ENCODE results near the gene BCAM. TPM values are rescaled to one million over a fixed set of nuclear protein-coding genes. Genes with fewer than 3 reads are reported as not detected.

The BCAM gene
- total and polyA plus RNA-seq, 4 donors: 10.5 to 87.4 (median 19.1) TPM

DNA sequence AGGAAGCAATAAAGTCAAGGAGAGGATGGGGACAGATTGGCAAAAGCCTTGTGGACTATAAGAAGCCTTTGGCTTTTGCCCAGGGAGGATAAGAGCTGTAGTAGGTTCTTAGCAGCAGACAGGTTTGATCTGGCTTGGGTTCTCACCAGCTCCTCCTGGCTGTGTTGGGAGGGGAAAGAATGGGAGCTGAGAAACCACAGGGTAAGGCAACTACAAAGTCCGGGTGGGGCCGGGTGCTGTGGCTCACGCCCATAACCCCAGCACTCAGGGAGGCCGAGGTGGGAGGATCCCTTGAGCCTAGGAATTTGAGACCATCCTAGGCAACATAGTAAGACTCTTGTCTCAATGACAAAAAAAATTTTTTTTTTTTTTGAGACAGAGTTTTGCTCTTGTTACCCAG, 57.8 kb downstream of the BCAM start:
- H3K27me3 ChIP-seq (ENCODE audit: control insufficient read depth in 4 of 4, insufficient read depth in 4 of 4, low read length in 3 of 4): no peaks in the 10 kb centered on the region
- H3K9ac ChIP-seq (ENCODE audit: low read depth in 1 of 2, low read length in 2 of 2): no peak overlapping the region
- no peak overlapping the region for H3K27ac ChIP-seq (ENCODE audit: low read depth in 1 of 2, low read length in 2 of 2)
- peaks cover 5 to 22% (median 10%) of the 10 kb centered on the region in 4 donors for H3K36me3 ChIP-seq (ENCODE audit: control insufficient read depth in 4 of 4, insufficient read depth in 3 of 4, low read depth in 1 of 4, low read length in 3 of 4)
- TF ChIP-seq YY1 (IDR thresholded peaks at IDR 0.05): no peak
- TF ChIP-seq FOXA1 (IDR thresholded peaks at IDR 0.05): no peak
- TF ChIP-seq, protein P1, sequence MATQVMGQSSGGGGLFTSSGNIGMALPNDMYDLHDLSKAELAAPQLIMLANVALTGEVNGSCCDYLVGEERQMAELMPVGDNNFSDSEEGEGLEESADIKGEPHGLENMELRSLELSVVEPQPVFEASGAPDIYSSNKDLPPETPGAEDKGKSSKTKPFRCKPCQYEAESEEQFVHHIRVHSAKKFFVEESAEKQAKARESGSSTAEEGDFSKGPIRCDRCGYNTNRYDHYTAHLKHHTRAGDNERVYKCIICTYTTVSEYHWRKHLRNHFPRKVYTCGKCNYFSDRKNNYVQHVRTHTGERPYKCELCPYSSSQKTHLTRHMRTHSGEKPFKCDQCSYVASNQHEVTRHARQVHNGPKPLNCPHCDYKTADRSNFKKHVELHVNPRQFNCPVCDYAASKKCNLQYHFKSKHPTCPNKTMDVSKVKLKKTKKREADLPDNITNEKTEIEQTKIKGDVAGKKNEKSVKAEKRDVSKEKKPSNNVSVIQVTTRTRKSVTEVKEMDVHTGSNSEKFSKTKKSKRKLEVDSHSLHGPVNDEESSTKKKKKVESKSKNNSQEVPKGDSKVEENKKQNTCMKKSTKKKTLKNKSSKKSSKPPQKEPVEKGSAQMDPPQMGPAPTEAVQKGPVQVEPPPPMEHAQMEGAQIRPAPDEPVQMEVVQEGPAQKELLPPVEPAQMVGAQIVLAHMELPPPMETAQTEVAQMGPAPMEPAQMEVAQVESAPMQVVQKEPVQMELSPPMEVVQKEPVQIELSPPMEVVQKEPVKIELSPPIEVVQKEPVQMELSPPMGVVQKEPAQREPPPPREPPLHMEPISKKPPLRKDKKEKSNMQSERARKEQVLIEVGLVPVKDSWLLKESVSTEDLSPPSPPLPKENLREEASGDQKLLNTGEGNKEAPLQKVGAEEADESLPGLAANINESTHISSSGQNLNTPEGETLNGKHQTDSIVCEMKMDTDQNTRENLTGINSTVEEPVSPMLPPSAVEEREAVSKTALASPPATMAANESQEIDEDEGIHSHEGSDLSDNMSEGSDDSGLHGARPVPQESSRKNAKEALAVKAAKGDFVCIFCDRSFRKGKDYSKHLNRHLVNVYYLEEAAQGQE (IDR thresholded peaks at IDR 0.05): no peak
- no peak for TF ChIP-seq TAF1 (conservative IDR thresholded peaks at IDR 0.05)
- peaks cover 0 to 2% (median under 1%) of the 10 kb centered on the region in 4 donors for H3K4me1 ChIP-seq (ENCODE audit: control insufficient read depth in 4 of 4, insufficient read depth in 4 of 4, low read length in 3 of 4)
- no peak for DNase-seq (ENCODE audit: low spot score)
- H3K9me3 ChIP-seq (ENCODE audit: control insufficient read depth in 4 of 4, low read length in 3 of 4): no peaks in the 10 kb centered on the region
- H3K4me3 ChIP-seq (ENCODE audit: low read depth in 1 of 3, low read length in 3 of 3): no peak overlapping the region
- 78% methylated on average over 4 of the region's 4 CpGs for WGBS

DNA sequence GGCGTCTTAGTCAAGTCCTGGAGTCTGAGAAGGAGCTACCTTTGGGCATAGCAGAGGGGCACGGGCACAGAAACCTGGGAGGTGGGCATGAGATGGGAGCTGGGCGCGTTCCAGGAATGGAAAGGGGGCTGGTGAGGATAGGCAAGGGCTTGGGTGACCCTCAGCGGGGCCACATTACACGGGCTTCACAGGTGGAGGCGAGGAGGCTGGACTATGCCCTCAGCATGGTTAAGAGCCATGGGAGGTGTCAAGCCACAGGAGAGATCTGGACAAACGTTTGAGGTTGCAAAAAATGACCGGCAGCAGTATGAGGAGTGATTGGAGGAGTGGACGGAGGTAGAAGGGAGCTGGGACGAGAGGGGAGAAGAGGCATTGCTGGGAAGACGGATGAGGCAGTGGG, 58.7 kb downstream of the BCAM start:
- H3K27ac ChIP-seq (ENCODE audit: low read depth in 1 of 2, low read length in 2 of 2): no peak overlapping the region
- no peaks in the 10 kb centered on the region for H3K27me3 ChIP-seq (ENCODE audit: control insufficient read depth in 4 of 4, insufficient read depth in 4 of 4, low read length in 3 of 4)
- H3K4me3 ChIP-seq (ENCODE audit: low read depth in 1 of 3, low read length in 3 of 3): no peak overlapping the region
- WGBS: 86% methylated on average over 12 of the region's 12 CpGs
- no peak for DNase-seq (ENCODE audit: low spot score)
- TF ChIP-seq SP1 (IDR thresholded peaks at IDR 0.05) (no peak), RXRA (IDR thresholded peaks at IDR 0.05) (no peak), HNF4A (conservative IDR thresholded peaks at IDR 0.05) (peak in 1 of 2 donors; percentile 29)
- peaks cover 7 to 30% (median 16%) of the 10 kb centered on the region in 4 donors for H3K36me3 ChIP-seq (ENCODE audit: control insufficient read depth in 4 of 4, insufficient read depth in 3 of 4, low read depth in 1 of 4, low read length in 3 of 4)
- H3K9ac ChIP-seq (ENCODE audit: low read depth in 1 of 2, low read length in 2 of 2): no peak overlapping the region
- peaks cover 0 to 2% (median 0%) of the 10 kb centered on the region in 4 donors for H3K4me1 ChIP-seq (ENCODE audit: control insufficient read depth in 4 of 4, insufficient read depth in 4 of 4, low read length in 3 of 4)
- no peaks in the 10 kb centered on the region for H3K9me3 ChIP-seq (ENCODE audit: control insufficient read depth in 4 of 4, low read length in 3 of 4)

DNA sequence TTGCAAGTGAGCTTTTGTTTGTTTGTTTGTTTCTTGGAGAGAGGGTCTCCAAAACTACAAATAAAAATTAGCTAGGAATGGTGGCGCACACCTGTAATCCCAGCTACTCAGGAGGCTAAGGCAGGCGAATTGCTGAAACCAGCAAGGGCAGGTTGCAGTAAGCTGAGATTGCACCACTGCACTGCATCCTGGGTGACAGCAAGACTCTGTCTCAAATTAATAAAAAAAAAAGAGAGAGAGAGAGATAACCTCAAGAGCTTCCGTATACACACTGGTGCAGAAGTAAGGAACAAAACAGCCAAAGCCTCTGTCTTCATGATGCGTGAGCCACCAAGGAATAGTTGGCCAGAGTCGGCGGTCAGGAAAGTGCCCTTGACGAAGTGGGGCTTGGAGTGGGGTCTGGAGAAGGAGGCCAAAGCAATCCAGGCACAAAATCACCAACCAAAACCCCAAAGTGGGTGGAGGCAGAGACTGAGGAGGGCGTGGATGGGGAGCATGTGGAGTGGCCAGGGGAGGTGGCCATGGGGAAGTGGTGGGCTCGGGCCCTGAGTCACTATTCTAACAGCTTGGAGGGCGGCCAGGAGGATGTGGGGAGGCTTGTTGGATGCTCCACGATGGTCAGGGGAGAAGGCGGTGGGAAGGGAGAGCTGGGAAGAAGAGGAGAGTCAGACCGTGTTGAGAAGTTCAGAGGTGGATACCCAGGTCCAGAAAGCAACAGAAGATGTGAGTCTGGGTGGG, 61.0 kb downstream of the BCAM start:
- no peak overlapping the region for H3K4me3 ChIP-seq (ENCODE audit: low read depth in 1 of 3, low read length in 3 of 3)
- H3K9me3 ChIP-seq (ENCODE audit: control insufficient read depth in 4 of 4, low read length in 3 of 4): no peaks in the 10 kb centered on the region
- WGBS: 75% methylated on average over 13 of the region's 13 CpGs
- peaks cover 17 to 52% (median 27%) of the 10 kb centered on the region in 4 donors for H3K36me3 ChIP-seq (ENCODE audit: control insufficient read depth in 4 of 4, insufficient read depth in 3 of 4, low read depth in 1 of 4, low read length in 3 of 4)
- TF ChIP-seq JUND (IDR thresholded peaks at IDR 0.05): no peak
- no peak overlapping the region for H3K9ac ChIP-seq (ENCODE audit: low read depth in 1 of 2, low read length in 2 of 2)
- H3K27ac ChIP-seq (ENCODE audit: low read depth in 1 of 2, low read length in 2 of 2): peak overlapping the region in 1 of 2 donors; percentile 14
- no peaks in the 10 kb centered on the region for H3K27me3 ChIP-seq (ENCODE audit: control insufficient read depth in 4 of 4, insufficient read depth in 4 of 4, low read length in 3 of 4)
- DNase-seq (ENCODE audit: low spot score): no peak
- peaks cover 0 to 2% (median 0%) of the 10 kb centered on the region in 4 donors for H3K4me1 ChIP-seq (ENCODE audit: control insufficient read depth in 4 of 4, insufficient read depth in 4 of 4, low read length in 3 of 4)

Small RNA genes within 50 kb of the gene (small RNA-seq; reads per million reads assigned to genes)
- not detected for gene RF00156

Other genes with a start within 250 kb of the BCAM start
- gene IGSF23, start 195.5 kb upstream of the BCAM start, total RNA-seq: 1 to 10 TPM in 1 of 2 donors, under 1 TPM in 1; 0.47 to 2.8 TPM
- gene IGSF23, start 195.5 kb upstream of the BCAM start, polyA plus RNA-seq: 10 to 100 TPM in 1 of 2 donors, 1 to 10 TPM in 1; 3.9 to 11.4 TPM
- gene PVR, start 165.2 kb upstream of the BCAM start, total RNA-seq: 10 to 100 TPM; 18.6 to 49.0 TPM
- 10 to 100 TPM; 11.4 to 45.7 TPM for gene PVR, start 165.2 kb upstream of the BCAM start, polyA plus RNA-seq
- 1 to 10 TPM in 1 of 2 donors, under 1 TPM in 1; 0.75 to 1.6 TPM for gene CEACAM19, start 137.6 kb upstream of the BCAM start, total RNA-seq
- 1 to 10 TPM in 1 of 2 donors, under 1 TPM in 1; 0.98 to 2.6 TPM for gene CEACAM19, start 137.6 kb upstream of the BCAM start, polyA plus RNA-seq
- under 1 TPM in 1 of 2 donors, not detected in 1; 0.09 TPM for gene CEACAM16, start 110.0 kb upstream of the BCAM start, total RNA-seq
- not detected for gene CEACAM16, start 110.0 kb upstream of the BCAM start, polyA plus RNA-seq
- 10 to 100 TPM in 1 of 2 donors, 1 to 10 TPM in 1; 4.5 to 29.1 TPM for gene BCL3, start 60.4 kb upstream of the BCAM start, total RNA-seq
- gene BCL3, start 60.4 kb upstream of the BCAM start, polyA plus RNA-seq: 10 to 100 TPM; 10.3 to 63.6 TPM
- 10 to 100 TPM in 1 of 2 donors, 1 to 10 TPM in 1; 2.1 to 14.0 TPM for gene CBLC, start 31.2 kb upstream of the BCAM start, total RNA-seq
- gene CBLC, start 31.2 kb upstream of the BCAM start, polyA plus RNA-seq: 1 to 10 TPM; 8.0 to 9.6 TPM
- gene NECTIN2, start 37.2 kb downstream of the BCAM start, total RNA-seq: 10 to 100 TPM; 49.4 to 54.9 TPM
- 10 to 100 TPM; 56.2 to 77.5 TPM for gene NECTIN2, start 37.2 kb downstream of the BCAM start, polyA plus RNA-seq
- gene TOMM40, start 82.2 kb downstream of the BCAM start, total RNA-seq: 10 to 100 TPM; 28.3 to 34.4 TPM
- 10 to 100 TPM; 27.0 to 33.0 TPM for gene TOMM40, start 82.2 kb downstream of the BCAM start, polyA plus RNA-seq
- gene APOE, start 96.7 kb downstream of the BCAM start, total RNA-seq: 1,000 to 10,000 TPM; 1,884 to 3,491 TPM
- 1,000 to 10,000 TPM; 3,935 to 5,263 TPM for gene APOE, start 96.7 kb downstream of the BCAM start, polyA plus RNA-seq
- gene APOC1, start 105.5 kb downstream of the BCAM start, total RNA-seq: 1,000 to 10,000 TPM in 1 of 2 donors, 100 to 1,000 TPM in 1; 612 to 1,996 TPM
- over 10,000 TPM in 1 of 2 donors, 1,000 to 10,000 TPM in 1; 3,937 to 10,095 TPM for gene APOC1, start 105.5 kb downstream of the BCAM start, polyA plus RNA-seq
- 100 to 1,000 TPM in 1 of 2 donors, 1 to 10 TPM in 1; 1.0 to 131 TPM for gene APOC4, start 133.1 kb downstream of the BCAM start, total RNA-seq
- 100 to 1,000 TPM; 418 to 420 TPM for gene APOC4, start 133.1 kb downstream of the BCAM start, polyA plus RNA-seq
- gene APOC2, start 136.9 kb downstream of the BCAM start, total RNA-seq: 1,000 to 10,000 TPM in 1 of 2 donors, 100 to 1,000 TPM in 1; 660 to 1,200 TPM
- gene APOC2, start 136.9 kb downstream of the BCAM start, polyA plus RNA-seq: 1,000 to 10,000 TPM; 2,878 to 3,399 TPM
- 10 to 100 TPM; 46.2 to 56.7 TPM for gene CLPTM1, start 146.3 kb downstream of the BCAM start, total RNA-seq
- gene CLPTM1, start 146.3 kb downstream of the BCAM start, polyA plus RNA-seq: 10 to 100 TPM; 35.8 to 94.5 TPM
- gene RELB, start 192.4 kb downstream of the BCAM start, total RNA-seq: 1 to 10 TPM; 2.2 to 4.9 TPM
- 1 to 10 TPM; 1.4 to 3.1 TPM for gene RELB, start 192.4 kb downstream of the BCAM start, polyA plus RNA-seq
- 10 to 100 TPM; 13.0 to 44.3 TPM for gene CLASRP, start 229.9 kb downstream of the BCAM start, total RNA-seq
- 10 to 100 TPM in 1 of 2 donors, 1 to 10 TPM in 1; 9.0 to 12.6 TPM for gene CLASRP, start 229.9 kb downstream of the BCAM start, polyA plus RNA-seq